CD4-positive, alpha-beta T cell treated with Interleukin-17A for 1 hour (primary cell): ENCODE measurements around the gene DNASE1.

ENCODE experiments used
- DNase-seq: peaks from one replicate; pipeline ENCODE4 v3.0.0-alpha.2; 2020

The DNASE1 gene

DNA sequence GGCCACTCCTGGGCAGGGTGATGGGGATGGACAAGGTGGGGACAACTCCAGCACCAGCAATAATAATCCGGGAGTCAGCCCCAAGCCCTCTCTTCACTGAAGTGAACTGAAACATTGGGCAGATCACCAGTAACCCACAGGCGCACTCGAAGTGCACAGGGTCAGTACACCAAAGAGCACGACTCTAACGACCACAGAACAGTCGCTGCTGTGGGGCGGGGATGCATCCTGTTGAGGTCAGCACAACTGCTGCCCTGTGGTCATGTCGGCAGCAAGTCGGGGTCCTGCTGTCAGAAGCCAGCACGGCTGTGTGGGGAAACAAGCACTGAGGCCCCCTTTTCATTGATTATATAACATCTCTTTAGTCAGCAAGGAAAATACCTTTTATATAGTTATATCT lies 14.6 kb downstream of the DNASE1 start:
- DNase-seq: no peak

DNA sequence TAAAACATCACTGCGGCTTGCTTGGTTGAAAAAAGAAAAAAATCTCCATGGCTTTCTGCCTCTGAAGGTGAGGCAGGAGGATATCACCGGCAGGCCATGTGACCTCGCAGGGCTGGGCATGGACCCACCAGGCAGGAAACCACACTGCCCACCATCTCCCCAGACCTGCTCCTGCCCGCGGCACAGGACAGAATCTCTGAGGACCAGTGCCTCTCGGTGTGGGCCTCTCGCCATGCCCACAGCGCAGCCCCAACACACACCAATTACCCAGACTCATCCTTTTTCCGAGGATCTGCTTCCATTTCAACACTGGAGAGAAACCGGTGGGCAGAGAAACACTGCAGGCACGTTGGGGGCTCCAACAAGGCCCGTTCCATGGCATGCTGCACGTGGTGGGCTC lies 16.2 kb downstream of the DNASE1 start:
- DNase-seq: no peak

DNA sequence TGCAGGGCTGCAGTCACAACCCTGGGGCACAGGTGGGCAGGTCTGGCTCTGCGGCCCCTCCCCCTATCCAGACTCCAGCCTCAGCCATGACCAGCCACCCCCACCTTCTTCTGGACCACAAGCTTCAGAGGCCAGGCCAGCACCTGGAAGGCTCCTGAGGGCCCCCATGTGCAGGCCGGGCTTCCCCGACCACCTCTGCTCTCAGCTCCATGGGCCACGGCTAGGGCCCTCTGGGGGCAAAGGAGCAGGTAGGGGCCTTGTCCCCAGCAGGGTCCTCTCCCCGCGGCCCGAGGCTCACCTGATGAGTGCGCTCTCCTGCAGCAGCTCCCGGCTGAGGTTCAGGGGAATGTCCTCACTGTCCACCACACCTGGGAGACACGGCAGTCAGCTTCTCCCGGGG lies 16.9 kb downstream of the DNASE1 start:
- DNase-seq: no peak

DNA sequence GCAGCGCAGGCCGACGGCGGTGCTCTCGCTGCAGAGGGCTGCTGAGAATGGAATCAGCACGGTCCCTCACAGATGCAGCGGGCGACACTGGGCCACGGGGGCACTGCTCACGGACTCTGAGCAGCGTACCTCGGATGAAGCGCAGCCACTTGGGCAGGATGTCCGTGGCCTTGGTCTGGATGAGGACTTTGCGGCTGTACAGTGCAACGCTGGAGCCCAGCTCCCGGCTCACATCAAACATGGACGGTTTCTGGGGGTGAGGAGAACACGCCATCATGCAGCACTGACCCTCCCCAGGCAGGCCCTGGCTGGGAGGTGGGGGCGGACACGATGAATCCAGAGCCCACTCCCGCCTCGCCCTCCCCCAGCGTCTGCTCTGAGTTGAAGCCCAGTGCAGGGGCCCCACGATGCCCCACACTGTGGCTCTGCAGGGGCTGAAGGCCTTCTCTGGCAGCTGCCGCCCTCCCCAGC lies 18.1 kb downstream of the DNASE1 start:
- DNase-seq: no peak

DNA sequence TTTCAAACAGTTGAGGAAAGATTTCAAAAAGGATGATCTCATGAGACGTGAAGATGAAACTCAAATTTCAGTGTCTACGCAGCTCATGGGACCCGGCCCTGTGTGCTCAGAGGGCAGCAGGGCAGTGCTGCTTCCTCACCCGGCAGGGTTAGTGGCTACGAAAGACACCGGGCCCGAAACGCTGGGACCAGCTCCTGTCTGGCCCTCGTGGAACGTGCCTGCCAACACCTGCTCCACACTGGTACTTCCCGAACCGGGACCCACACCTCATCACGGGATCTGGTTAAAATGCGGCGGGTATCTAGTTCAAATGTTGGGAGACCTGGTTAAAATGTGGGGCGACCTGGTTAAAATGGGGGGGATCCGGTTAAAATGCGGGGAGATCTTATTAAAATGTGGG lies 18.7 kb downstream of the DNASE1 start:
- DNase-seq: no peak

DNA sequence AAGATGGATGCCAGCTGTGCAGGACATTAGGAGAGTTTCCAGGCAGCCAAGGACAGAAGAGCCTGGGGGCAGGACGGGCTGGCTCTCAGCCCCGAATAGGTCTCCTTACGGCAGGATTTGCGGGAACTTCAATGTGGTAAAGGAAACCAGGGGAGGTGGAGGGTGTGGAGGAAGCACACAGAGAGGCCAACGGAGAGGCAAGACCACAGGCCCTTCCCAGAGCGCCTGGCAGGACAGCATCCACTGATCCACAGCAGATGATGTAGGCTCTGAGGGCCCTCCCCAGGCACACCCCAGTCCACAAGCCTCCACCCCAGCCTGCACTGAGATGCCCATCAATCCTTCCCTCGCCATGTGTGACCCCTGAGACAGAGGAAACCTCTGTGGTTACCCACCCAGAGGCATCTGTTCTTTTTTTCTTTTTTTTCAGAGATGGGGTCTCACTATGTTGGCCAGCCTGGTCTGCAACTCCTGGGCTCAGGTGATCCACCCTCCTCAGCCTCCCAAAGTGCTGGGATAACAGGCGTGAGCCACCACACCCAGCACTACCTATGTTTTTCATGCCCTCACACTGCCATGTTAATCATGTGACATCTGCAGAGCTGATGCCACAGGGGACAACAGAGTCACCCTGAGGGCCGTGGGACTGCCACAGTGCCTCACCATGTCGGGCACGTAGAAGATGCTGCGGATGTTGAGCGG lies 19.3 kb downstream of the DNASE1 start:
- DNase-seq: no peak

DNA sequence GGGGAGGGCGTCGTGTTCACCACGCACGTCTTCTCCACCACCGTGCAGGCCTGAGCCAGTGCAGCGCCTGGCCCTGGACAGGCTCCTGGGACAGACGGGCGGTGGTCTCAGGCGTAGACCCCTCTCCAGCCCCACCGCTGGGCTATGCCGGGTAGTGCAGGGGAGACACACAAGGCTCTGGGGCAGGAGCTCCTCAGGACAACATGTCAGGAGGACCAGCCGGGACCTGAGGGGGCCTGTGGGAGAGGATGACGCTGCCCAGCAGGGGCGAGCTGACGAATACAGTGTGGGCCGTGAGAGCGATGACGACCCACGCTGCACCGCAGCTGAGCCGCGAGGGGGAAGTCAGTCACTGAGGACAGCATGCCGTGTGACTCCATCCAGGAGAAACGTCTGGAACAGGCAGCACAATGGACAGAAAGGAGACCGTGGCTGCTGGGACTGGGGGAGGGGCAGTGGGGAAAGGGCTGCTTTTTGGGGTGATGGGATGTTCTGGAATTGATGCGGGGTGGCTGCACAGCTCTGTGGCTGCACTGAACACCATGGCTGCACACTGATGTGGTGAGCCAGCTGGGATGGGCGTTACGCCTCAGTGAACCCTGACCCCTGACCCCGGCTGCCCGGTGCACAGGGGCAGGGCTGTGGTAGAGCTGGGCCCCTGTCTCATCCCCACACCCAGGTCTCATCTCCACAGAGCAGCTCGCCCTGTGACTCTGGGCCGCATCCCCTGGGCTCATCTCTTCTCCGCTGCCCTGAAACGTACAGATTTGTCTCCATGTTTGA lies 20.2 kb downstream of the DNASE1 start:
- no peak for DNase-seq

DNA sequence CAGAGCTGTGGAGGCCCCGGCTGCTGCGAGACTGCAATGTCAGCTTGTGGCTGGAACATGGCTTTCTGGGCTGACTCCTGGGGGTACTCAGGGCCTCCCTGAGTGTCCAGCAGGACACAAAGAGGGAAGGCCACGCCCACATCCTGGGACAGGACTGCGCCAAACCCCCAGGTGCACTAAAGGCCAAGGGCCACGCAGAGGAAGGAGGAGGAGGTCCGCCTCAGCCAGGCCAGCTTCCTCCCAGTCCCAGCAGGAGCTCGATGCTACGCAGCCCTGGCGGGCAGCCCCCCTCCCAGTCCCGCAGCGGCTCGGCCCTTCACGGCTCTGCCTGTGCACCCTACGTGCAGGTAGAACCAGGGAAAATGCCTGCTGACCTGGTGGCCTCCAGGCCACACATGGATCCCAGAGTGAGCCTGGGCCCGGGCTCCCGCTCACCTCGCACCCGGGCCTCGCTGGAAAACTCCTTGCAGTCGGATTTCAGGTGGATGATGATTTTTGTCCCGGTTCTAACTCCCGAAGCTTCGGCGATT lies 21.2 kb downstream of the DNASE1 start:
- no peak for DNase-seq

DNA sequence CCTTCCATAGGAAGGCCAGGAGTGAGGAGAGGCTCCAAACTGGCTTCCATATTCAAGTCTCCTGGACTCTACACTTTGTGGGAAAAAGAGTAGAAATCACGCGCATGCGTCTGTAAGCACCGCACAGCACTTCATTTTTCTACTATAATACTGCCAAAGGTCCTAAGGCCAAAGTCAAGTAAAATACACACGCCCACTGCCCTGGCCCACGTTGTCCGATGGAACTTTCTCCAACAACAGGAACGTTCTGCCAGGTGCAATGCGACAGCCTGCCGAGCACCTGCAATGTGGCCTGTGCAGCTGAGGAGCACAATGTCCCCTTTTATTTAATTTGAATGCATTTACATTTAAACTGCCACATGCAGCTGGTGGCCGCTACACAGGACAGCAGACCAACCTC lies 23.5 kb downstream of the DNASE1 start:
- no peak for DNase-seq

DNA sequence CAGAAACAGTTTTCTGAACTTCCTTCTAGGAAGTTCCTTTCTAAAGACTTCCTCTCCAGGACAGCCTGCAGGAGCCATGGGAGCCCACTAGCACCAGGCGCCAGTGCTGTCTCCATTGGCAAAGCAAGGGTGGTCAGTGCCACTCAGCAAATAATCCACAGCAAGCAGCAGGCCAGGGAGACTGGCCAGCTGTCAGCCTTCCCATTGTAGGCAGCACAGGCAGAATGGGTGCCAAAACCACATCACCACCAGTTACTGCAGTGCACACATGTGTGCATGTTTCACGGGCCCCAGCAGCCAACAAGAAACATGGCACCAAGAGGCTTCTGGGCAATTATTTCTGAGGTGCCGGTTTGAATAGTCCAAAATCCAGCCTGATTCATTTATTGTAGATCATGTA lies 26.7 kb downstream of the DNASE1 start:
- no peak for DNase-seq

DNA sequence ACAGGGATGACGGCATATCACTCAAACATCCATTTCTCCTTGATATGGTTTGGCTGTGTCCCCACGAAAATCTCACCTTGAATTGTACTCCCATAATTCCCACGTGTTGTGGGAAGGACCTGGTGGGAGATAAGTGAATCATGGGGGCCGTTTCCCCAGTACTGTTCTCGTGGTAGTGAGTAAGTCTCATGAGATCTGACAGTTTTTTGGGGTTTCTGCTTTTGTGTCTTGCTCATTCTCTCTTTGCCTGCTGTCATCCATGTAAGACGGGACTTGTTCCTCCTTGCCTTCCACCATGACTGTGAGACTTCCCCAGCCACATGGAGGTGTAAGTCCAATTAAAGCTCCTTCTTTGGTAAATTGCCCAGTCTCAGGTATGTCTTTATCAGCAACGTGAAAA lies 32.5 kb downstream of the DNASE1 start:
- no peak for DNase-seq

DNA sequence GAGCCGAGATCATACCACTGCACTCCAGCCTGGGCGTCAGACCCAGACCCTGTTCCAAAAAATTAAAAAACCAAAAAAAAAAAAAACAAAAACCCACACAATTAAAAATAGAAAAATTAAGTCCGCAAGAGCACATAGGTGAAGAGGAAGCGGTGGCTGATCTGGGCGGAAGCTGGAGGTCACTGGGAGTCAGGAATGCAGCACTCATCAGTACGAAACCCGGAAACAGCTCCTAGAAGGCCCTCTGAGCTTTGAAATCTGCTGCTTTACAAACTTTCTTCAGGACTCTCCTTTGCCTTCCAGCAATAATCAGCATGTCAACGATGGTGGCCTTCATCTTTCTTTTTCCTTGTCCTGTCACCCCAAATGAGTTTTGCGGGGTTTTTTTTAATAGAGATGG lies 33.3 kb downstream of the DNASE1 start:
- DNase-seq: no peak

DNA sequence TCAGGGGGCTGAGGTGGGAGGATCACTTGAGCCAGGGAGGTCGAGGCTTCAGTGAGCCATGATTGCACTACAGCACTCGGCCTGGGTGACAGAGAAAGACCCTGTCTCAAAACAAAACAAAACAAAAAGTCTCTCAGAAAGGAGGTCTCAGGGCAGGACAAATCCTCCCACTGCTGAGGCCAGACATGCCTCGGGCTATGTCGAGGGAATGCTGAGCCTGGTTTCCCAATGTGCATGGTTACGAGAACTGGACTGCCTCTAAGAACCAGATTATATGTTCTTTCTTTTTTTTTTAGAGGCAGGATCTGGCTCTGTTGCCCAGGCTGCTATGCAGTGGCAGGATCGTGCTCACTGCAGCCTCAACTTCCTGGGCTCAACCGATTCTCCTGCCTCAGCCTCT lies 35.2 kb downstream of the DNASE1 start:
- no peak for DNase-seq

DNA sequence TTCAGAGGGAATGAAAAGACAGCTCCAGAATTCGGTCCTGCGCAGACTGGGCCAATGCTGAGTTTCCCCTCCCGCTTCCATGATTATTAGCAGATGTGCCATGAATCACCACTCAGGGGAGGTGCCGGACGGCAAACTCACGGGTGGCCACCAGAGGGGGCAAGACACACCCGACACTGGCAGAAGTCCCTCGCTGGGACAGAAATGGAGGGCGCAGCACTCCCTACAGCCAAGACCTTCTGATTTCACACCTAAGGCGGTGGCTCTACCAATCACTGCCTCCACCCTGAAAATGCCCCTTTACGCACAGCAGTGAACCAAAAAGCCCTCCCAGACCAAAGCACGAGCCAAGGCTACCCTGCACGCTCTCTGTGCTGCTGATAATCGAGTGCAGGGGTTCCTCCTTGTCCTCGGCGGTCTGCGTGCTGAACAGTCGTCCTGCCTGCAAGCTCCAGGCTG lies 36.0 kb downstream of the DNASE1 start:
- DNase-seq: peak; percentile 85

DNA sequence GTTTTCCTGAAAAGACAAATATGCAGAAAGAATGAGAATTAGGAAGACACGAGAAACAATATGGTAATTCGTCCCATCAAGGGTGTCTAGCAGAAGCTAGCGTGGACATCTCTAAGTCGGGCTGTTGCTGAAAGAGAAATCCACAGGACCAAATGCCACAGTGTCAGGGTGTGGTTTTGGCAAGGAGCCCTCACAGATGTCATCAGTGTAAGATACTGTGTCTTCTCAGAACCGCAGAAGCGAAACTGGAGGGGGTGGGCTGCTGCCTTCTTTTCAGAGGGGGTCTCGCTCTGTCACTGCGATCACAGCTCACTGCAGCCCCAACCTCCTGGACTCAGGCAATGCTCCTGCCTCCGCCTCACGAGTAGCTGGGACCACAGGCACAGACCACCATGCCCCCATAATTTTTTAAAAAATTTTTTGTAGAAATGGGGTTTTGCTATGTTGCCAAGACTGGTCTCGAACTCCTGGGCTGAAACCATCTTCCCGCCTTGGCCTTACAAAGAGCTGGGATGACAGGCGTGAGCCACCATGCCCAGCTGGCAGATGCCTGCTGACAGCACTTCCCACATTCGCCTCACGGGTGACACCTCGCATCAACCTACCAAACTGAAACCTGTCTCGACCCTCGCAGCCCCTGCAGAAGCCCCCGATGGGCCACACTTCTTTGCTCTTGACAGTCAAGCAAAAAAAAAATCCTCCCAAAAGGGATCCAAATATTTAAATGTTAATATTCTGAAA lies 36.7 kb downstream of the DNASE1 start:
- no peak for DNase-seq

DNA sequence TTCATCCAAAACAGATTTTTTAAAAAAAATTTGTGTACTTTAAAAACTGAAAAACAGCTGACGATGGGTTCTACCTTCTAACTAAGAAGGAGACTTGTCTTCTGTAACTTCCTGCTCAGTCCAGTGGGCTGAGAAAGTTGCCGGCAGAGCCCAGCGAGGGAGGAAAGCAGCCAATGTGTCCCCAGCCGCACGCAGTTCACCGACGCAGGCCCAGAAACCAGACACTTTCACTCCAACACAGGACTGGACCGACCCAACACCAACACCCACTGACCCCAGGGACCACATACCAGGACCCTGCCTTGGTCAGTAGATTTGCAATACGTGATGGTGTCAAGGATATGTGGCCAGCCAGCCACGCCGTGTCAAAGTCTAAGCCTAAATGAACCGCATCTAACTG lies 37.3 kb downstream of the DNASE1 start:
- no peak for DNase-seq

DNA sequence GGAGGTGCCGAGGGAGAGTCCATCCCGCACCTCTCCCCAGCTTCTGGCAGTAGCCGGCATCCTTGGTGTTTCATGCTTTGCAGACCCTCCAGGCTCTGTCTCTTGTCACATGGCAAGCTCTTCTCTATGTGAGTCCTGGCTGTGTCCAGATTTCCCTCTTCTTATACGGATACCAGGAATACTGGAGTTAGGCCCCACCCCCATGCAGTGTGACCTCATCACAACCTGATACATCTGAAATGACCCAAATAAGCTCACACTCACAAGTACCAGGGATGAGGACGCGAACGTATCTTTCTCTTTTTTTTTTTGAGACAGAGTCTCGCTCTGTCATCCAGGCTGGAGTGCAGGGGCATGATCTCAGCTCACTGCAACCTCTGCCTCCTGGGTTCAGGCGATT lies 39.6 kb downstream of the DNASE1 start:
- DNase-seq: no peak

DNA sequence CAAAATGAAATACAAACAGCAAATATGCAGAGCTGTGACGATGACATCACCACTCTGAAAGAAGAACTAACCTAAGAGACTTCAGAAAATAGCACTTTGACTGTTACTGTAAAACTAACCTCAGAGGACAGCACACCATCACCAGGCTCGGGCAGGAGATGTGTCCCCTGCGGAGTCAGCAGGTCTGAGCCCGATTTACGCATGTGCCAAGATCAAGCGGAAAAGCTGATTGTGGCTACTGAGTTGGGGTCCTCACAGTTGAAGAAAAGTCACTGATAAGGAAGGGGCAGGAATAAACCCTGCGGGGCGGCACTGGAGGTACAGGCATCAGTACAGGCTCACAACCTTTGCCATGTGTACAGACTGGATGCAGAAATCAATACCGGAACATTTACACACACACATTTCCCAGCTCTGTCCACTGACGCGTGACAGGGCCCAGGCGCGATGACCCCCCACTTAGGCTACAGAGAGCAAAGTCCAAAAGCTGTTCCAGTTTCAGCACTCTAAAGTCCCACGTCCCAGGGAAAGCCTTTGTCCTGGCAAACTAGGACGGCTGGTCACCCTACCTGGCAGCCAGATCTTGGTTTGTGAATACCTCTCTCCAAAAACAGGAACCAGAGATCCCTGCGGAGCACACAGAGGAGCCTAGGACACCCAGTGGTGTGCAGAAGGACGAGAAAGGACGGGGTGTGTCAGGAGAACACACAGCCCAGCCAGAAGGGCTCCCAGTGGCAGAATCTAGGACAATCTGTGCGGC lies 41.3 kb downstream of the DNASE1 start:
- no peak for DNase-seq

DNA sequence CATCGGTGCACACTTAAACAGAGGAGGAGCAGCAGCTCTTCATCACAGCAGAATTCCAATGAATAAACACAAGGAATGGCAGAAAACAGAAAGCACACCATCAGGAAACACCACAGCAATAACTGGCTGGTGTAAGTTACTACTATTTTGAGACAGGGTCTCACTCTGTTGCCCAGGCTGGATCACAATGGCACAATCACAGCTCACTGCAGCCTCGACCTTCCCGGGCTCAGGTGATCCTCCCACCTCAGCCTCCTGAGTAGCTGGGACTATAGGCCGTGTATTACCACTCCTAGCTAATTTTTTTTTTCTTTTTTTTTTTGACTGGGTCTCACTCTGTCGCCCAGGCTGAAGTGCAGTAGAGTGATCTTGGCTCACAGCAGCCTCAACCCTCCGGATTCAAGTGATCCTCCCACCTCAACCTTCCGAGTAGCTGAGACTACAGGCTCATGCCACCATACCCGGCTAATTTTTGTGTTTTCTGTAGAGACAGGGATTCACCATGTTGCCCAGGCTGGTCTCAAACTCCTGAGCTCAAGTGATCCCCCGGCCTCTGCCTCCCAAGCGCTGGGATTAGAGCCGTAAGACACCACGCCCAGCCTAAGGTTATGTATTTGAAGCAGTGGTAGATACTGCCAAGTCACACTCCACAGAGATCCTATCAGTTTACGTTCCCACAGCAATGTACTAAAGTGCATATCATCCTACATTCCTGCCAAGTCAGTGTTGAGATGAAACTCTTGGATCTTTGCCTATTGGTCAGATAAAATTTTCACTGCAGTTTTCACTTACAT lies 42.1 kb downstream of the DNASE1 start:
- DNase-seq: no peak

DNA sequence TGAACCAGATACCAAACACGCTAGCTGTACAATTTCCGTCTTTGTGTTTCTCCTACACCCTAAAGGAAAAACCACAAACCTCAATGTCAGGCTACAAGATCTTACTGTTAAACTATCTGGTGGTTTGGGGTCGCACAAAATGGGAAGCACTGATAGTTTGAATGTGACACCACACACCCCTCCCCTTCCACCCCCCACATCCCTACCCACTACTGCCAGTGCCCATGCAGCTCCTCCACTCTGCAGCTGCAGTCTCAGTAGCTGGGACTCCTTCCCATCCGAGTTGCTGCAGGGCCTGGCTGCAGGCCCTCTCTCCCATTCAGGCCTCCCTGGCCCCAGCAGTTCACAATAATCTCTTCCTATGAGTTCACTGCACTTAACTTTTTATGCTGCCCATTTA lies 44.5 kb downstream of the DNASE1 start:
- no peak for DNase-seq

DNA sequence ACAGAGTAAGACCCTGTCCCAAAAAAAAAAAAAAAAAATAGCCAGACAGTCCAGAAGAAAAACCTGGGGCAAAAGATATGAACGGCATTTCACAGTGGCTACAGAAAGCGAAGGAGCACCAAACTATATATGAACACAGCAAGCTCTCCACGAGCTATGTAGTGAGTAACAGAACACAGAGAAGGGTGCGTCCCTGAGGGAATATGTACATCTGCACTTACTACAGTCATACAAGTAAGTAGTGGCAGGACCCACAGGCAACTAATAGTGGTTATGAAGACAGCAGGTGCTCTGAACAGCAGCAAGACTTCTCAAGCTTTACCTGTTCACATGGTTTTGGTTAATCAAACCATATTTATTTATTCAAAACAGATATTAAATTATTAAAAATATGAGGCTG lies 47.0 kb downstream of the DNASE1 start:
- DNase-seq: no peak

DNA sequence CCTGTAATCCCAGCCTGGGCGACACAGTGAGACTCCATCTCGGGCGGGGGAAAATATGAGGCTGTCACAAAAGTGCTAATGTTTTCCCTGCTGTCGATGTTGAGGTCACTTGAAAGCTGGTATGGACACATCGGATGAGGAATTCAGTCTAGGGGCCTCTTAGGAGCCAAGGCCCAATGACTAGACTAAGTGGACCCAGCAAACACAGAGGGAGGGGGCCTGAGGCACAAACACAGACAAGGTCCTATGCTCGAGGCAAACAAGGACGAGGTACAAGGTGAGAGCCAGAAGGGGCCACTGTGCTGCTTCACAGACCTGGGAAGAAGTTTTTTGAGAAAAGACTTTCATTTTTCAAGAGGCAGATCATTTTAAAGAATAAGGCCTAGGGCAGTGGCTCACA lies 47.6 kb downstream of the DNASE1 start:
- no peak for DNase-seq
